Measurements from ENCODE around the gene PCDHGA1. TPM values are rescaled to one million over a fixed set of nuclear protein-coding genes. Genes with fewer than 3 reads are reported as not detected.

The PCDHGA1 gene
- total RNA-seq, 2 experiments from 2014 or later, result 0.04 to 0.06 TPM

DNA sequence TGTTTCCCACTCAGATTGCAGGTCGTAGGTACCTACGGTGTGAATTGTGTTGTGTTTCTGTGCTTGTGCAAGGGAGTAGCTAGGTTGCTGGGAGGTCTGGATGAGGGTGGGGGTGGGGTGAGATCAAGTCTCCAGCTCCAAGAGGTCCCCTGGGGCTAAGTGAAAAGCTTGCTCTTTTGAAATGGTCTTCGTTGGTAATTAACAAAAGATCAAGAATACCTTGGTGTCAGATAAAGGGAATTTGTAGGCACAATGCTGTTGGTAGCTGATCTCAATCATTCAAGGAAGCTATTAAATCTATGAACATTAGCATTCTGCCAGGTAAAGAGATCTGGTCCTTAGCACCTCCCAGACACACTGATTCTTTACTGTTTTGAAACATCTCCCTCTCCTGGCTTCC is 153.6 kb downstream of the PCDHGA1 start:
- ChIA-PET CTCF (no interaction called here), POLR2A (no interaction called here)

DNA sequence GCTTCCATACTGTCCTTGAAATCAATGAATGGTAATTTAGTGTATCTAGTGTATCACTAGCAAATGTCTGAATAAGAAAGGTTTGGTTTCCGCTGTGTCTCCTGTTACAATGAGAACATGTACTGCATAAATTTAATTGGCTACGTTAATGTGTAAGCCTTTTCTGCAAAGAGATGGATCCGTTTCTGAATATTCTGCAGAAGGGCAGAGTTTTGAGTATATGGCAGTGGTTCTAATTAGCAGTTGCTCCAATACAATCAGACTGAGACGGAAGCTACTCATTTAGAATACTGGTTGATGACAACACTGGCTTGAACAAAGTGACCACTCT is 154.0 kb downstream of the PCDHGA1 start:
- CTCF ChIA-PET, result no interaction called here
- POLR2A ChIA-PET, result interaction anchor here (0.6 kb wide), 1 partner anchor 29 kb away, joined by 4 read pairs; no protein-coding TSS in a partner anchor

DNA sequence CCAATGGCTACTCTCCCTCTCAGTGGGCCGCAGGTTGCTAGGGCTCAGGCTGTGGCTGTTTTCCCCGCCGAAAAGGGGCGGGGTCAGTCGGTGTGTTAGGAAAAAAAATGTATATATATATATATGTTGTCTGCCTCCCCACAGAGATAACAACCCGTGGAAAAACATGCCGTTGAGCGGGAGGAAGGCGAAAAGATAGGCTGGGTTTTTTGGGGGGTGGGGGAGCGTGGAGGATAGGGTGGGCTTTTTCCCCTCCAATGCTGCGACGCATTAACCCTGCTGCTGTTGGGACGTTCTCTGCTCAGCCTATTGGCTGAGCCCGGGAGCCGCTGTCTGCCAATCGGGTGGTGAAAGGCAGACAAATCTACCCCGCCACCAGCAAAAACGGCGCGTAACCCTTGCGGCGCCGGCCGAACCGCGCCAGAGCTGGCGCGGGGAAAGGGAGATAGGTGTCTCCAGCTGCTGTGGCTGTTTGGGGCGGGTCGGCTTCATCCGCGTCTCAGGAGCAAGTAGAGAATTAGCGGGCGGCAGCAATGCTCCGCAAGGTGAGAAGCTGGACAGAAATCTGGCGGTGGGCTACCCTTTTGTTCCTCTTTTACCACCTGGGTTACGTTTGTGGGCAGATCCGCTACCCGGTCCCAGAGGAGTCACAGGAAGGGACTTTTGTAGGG is 154.5 kb downstream of the PCDHGA1 start, which contains the start of gene PCDHGC4:
Gene PCDHGC4, plus strand, starts transcription at position 390 of the 671 bp plus-strand sequence. Its CDS starts 144 bp downstream, at position 534.
- ChIA-PET CTCF (interaction anchor here (1.1 to 1.2 kb wide), 2 partner anchors 28 to 73 kb away, joined by 3 to 5 read pairs; no protein-coding TSS in a partner anchor), POLR2A (interaction anchor here (0.6 kb wide), 1 partner anchor 28 kb away, joined by 4 read pairs; no protein-coding TSS in a partner anchor)

DNA sequence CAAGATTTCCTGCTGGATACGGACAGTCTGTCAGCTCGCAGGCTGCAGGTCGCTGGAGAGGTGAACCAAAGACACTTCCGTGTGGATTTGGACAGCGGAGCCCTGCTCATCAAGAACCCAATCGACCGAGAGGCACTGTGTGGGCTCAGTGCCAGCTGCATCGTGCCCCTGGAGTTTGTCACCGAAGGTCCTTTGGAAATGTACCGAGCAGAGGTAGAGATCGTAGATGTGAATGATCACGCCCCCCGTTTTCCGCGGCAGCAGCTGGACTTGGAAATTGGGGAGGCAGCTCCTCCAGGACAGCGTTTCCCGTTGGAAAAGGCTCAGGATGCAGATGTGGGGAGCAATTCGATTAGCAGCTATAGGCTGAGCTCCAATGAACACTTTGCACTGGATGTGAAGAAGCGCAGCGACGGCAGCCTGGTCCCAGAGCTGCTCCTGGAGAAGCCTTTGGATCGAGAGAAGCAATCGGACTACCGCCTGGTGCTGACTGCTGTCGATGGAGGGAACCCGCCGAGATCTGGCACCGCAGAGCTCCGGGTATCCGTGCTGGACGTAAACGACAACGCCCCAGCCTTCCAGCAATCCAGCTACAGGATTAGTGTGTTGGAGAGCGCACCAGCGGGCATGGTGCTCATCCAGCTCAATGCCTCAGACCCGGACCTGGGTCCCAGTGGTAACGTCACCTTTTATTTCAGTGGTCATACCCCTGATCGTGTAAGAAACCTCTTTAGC is 155.2 kb downstream of the PCDHGA1 start:
- ChIA-PET POLR2A (interaction anchor here (0.6 kb wide), 1 partner anchor 271 kb away, joined by 3 read pairs; no protein-coding TSS in a partner anchor), CTCF (interaction anchor here (1.1 to 1.2 kb wide), 2 partner anchors 27 to 73 kb away, joined by 3 to 5 read pairs; no protein-coding TSS in a partner anchor)

DNA sequence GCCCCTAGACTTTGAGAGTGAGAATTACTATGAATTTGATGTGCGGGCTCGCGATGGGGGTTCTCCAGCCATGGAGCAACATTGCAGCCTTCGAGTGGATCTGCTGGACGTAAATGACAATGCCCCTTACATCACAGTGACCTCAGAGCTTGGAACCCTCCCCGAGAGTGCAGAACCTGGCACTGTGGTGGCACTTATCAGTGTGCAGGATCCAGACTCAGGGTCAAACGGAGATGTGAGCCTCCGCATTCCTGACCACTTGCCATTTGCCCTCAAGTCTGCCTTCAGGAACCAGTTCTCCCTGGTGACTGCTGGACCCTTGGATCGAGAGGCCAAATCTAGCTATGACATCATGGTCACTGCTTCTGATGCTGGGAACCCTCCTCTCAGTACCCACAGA is 155.8 kb downstream of the PCDHGA1 start:
- POLR2A ChIA-PET, result interaction anchor here (0.6 kb wide), 1 partner anchor 272 kb away, joined by 3 read pairs; no protein-coding TSS in a partner anchor
- CTCF ChIA-PET, result interaction anchor here (1.1 to 1.2 kb wide), 2 partner anchors 27 to 72 kb away, joined by 3 to 5 read pairs; no protein-coding TSS in a partner anchor

DNA sequence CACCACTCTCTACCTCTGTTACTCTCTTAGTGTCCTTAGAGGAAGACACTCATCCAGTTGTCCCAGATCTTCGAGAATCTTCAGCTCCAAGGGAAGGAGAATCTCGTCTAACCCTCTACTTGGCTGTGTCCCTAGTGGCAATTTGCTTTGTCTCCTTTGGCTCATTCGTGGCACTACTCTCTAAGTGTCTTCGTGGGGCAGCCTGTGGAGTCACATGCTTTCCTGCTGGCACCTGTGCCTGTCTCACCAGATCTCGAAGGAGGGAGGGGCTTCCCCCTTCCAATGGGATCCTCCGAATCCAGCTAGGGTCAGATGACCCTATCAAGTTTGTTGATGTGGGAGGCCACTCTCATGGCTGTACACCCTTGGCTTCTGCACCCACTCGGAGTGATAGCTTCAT is 156.8 kb downstream of the PCDHGA1 start:
- ChIA-PET POLR2A (no interaction called here), CTCF (interaction anchor here (1.1 kb wide), 1 partner anchor 71 kb away, joined by 4 read pairs; no protein-coding TSS in a partner anchor)

DNA sequence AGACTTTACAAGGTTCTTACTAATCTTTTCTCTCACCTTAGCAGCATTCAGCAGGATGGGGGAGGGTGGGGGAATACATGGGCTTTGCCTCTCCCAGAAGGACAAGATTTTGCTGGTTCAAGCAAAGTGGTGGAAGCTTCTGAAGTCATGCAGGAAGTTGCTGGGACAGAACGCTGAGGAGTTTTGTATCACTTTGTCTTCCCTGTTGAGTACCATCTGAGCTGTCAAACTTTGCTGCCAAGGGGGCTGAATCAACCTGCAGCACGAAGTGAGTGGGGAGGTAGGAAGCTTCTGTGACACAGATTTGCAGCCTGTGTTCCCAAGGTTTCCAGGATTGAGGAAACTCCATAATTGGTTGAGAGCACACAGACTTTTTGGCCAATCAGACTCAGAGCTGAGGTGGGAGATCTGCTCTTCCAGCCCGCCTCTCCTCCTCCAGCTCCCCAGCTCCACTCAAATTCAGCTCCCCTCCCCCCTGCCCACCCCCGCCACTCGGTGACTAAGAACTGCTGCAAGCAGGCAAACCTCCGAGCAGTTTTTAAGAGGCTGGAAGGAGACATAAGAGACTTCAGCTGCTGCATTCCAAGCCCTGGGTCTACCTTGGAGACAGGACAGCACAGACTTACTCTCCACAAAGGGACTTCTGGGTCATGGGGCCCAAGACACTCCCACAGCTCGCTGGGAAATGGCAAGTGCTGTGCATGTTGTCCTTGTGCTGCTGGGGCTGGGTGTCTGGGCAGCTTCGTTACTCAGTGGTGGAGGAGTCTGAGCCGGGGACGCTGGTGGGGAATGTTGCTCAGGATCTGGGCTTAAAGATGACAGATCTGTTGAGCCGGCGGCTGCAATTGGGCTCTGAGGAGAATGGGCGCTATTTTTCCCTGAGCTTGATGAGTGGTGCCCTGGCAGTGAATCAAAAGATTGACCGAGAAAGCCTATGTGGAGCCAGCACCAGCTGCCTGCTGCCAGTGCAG is 158.6 kb downstream of the PCDHGA1 start, which contains the start of gene PCDHGC5:
Gene PCDHGC5, plus strand, starts transcription at position 491 of the 971 bp plus-strand sequence. Its CDS starts 160 bp downstream, at position 651.
- ChIA-PET POLR2A (no interaction called here), CTCF (interaction anchor here (1.2 kb wide), 1 partner anchor 24 kb away, joined by 3 read pairs; no protein-coding TSS in a partner anchor)

DNA sequence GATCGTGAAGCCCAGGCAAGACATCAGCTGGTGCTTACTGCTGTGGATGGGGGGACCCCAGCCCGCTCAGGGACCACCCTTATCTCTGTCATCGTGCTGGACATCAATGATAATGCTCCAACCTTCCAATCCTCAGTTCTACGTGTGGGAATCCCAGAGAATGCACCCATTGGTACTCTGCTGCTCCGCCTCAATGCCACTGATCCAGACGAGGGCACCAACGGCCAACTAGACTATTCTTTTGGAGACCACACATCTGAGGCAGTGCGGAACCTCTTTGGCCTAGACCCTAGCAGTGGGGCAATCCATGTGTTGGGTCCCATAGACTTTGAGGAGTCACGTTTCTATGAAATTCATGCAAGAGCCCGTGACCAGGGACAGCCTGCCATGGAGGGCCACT is 159.5 kb downstream of the PCDHGA1 start:
- CTCF ChIA-PET, result no interaction called here
- POLR2A ChIA-PET, result no interaction called here

DNA sequence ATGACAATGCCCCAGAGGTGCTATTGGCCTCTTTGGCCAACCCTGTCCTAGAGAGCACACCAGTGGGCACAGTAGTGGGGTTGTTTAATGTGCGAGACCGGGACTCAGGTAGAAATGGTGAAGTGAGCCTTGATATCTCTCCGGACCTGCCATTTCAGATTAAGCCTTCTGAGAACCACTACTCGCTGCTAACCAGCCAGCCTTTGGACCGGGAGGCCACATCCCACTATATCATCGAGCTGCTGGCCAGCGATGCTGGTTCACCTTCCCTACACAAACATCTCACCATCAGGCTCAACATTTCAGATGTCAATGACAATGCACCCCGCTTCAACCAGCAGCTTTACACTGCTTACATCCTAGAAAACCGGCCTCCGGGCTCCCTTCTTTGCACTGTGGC is 160.0 kb downstream of the PCDHGA1 start:
- ChIA-PET CTCF (no interaction called here), POLR2A (no interaction called here)

DNA sequence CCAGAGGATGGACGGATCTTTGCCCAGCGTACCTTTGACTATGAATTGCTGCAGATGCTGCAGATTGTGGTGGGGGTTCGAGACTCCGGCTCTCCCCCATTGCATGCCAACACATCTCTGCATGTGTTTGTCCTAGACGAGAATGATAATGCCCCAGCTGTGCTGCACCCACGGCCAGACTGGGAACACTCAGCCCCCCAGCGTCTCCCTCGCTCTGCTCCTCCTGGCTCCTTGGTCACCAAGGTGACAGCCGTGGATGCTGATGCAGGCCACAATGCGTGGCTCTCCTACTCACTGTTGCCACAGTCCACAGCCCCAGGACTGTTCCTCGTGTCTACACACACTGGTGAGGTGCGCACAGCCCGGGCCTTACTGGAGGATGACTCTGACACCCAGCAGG is 160.5 kb downstream of the PCDHGA1 start:
- POLR2A ChIA-PET, result no interaction called here
- CTCF ChIA-PET, result no interaction called here

DNA sequence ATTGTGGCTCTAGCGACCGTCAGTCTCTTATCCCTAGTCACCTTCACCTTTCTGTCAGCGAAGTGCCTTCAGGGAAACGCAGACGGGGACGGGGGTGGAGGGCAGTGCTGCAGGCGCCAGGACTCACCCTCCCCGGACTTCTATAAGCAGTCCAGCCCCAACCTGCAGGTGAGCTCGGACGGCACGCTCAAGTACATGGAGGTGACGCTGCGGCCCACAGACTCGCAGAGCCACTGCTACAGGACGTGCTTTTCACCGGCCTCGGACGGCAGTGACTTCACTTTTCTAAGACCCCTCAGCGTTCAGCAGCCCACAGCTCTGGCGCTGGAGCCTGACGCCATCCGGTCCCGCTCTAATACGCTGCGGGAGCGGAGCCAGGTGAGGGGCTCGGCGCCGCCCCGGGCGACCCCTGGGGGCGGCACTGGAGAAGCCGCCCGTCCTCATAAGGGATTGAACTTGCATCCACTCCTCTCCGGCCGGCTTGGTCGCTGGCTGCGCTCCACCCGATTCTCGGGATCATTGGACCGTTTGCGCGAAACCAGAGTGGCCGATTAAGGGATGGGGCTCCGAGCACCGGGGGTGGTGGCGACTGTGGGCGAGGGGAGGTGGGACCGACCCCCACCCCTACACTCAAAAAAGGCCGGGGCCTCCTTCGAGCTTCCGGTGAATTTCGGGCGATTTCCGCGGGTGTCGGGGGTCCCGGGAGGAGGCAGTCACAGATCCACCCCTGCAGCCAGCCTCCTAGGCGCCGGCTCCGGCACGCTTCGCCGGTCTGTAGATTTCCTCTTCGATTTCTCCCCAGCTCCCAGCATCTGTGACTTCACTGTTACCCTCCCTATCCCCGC is 161.2 kb downstream of the PCDHGA1 start:
- CTCF ChIA-PET, result interaction anchor here (1.4 kb wide), 1 partner anchor 66 kb away, joined by 3 read pairs; no protein-coding TSS in a partner anchor
- POLR2A ChIA-PET, result no interaction called here

DNA sequence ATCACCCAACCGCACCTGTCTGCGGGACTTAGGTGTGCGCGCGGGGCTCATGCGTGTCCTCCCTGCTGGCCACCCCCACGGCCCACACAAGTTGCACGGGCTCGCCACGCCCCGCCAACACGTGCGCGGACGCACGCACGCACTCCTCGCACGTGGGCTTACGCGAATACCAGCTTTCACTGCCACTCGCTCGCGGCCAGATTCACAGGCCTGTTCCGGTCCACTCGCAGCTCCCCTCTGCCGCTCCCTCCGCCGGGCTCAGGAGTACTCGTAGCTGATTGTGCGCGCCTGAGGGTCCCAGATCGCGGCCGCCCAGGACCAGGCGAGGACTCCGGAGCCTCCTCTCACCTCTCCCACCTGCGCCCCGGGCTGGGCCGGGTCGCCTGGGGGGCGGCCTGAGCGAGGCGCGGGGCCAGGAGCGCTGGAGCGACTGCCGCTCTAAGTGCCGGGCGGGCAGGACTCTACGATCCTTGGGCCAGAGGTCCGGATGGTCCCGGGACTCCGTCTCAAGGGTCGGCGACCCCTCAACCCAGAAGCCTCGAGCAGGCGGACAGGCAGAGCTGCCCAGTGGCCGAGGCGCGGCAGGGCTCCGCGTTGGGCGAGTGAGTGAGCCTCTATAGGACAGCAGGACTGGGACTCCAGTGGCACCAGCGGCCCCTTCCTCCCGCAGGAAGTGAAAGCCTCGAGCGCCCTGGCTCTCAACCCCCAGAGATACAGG is 162.0 kb downstream of the PCDHGA1 start:
- POLR2A ChIA-PET, result no interaction called here
- CTCF ChIA-PET, result interaction anchor here (0.8 to 1.7 kb wide), 3 partner anchors 20 to 80 kb away, joined by 3 to 4 read pairs (median 3); partner anchors contain the start of gene PCDHGA10

DNA sequence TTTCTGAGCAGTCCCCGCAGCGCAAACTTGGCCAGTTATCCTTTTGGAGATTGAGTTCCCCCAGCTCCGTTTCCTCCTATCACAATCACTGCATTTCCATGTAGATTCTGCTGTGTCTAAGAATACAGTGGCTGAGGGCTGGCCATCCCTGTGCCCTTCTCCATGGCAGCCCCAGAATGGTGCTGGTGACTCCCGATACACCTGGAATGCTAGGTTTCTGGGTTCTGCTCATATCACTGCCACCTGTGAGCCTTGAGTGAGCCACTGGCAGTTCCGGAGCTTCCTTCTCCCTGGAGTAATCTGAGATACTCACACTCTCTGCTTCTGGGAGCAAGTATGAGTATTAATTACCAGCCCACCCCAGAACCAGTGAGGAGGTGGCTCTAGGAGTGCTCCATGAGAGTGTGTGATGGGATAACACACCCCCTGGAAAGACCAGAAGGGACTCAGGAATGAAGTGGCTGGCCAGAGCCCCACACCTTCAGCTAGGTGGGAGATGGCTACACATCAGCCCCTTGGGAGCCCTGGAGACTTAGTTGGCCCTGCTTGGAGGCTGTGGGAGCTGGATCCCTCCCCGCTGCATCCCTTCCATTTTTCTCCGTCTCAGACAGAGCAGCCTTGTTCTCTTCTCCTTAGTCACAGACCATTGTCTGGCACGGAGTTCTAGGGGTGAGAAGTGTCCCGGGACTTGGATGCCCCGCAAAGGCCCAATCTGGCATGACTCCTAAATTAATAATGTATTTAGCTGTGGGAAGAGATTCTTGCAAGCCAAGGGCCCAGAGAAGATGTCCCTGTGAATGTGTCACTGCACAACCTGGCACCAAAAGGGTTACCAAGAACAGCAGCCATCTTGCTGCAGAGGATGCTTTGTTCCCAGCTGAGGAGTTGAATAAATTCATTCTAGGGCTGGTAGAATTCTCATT is 163.4 kb downstream of the PCDHGA1 start:
- POLR2A ChIA-PET, result no interaction called here
- CTCF ChIA-PET, result interaction anchor here (0.6 to 1.7 kb wide), 2 partner anchors 12 to 19 kb away, joined by 4 to 5 read pairs; no protein-coding TSS in a partner anchor

DNA sequence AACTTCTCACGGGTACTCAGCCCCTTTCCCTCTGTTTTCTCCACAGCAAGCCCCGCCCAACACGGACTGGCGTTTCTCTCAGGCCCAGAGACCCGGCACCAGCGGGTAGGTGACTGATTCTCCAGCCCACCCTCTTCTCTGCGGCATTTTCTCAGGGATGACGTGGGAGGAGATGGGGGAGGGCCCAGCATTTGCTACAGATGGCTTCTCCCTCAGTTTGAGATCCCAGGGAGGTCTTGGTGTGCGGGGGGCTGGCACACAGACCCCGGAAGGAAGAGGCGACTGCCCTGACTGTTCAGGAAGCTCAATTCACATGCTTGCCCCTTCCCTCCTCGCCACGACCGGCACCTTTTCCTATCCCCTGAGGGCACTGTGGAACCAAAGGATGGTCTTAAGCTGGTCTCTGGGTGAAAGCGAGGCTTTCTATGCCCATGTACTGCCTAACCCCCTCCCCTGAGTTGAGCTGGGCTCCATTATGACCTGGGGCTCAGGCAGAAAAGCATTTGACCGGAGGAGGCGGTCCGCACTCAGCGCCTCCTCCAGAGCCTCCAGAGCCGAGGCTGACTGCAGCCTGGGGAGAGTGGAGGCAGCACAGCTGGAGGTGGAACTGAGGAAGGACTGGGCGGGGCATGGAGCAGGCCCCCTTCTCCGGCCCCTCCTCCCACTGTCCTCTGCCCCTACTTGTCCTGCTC is 164.6 kb downstream of the PCDHGA1 start:
- ChIA-PET POLR2A (no interaction called here), CTCF (no interaction called here)

DNA sequence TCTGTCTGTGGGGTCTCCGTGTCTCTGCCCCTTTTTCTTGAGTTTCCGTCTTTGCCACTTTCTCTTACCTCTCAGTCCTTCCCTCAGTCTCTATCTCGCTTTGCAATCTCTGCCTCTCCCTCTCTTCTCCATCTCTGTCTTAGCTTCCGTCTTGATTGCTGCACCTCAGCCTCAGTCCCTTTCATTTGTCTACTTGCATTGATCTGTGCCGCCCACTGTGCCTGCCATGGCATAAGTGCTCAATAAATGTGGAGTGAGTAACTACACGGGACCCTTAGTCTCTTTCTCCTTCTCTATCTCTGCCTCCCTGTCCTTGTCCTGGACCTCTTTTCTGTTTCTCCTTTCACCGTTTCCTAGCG is 165.1 kb downstream of the PCDHGA1 start:
- POLR2A ChIA-PET, result no interaction called here
- CTCF ChIA-PET, result no interaction called here

DNA sequence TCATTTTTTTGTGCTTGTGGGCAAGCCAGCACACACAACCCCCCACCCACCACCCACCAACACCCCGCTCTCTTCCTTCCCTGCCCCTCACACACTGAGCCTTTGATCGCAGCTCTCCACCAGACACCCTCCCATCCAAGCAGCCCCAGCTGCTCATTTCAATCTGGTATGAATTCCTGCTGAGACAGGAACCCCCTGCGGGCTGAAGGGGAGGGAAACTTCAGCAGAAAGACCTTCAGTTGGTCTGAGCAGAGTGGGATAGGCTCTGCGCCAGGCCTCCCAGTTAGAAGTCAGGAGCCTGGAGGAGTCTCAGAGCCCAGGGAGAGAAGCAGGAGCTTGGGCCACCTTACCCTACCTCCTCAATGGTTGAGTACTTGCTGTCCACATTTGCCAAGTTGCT is 165.7 kb downstream of the PCDHGA1 start:
- ChIA-PET CTCF (no interaction called here), POLR2A (no interaction called here)
